Peyer's patch (tissue), 4 donors: Measurements from ENCODE around the gene IFITM2.
A peak's percentile ranks its signal among the peaks of the same experiment; 100 is the strongest.

ENCODE experiments used
- POLR2A ChIP-seq, 2 donors: fragments of 450-650 bp; IDR thresholded peaks; one replicate each; pipeline ENCODE4 v1.5.1; 2017; ENCODE audit warnings: antibody characterized with exemption in 2 of 2, mild to moderate bottlenecking in 2 of 2, moderate library complexity in 2 of 2
- TF ChIP-seq, protein P1 (sequence below), 6 experiments: fragments of 450-650 bp in 4 of 6; fragments of 200-600 bp in 2 of 6; sonication (generic) in 1 of 6; IDR thresholded peaks; one replicate each; pipeline ENCODE4 v1.5.1; 2017 to 2019; ENCODE audit warnings: antibody characterized with exemption in 6 of 6, mild to moderate bottlenecking in 3 of 6, moderate library complexity in 1 of 6

DNA sequence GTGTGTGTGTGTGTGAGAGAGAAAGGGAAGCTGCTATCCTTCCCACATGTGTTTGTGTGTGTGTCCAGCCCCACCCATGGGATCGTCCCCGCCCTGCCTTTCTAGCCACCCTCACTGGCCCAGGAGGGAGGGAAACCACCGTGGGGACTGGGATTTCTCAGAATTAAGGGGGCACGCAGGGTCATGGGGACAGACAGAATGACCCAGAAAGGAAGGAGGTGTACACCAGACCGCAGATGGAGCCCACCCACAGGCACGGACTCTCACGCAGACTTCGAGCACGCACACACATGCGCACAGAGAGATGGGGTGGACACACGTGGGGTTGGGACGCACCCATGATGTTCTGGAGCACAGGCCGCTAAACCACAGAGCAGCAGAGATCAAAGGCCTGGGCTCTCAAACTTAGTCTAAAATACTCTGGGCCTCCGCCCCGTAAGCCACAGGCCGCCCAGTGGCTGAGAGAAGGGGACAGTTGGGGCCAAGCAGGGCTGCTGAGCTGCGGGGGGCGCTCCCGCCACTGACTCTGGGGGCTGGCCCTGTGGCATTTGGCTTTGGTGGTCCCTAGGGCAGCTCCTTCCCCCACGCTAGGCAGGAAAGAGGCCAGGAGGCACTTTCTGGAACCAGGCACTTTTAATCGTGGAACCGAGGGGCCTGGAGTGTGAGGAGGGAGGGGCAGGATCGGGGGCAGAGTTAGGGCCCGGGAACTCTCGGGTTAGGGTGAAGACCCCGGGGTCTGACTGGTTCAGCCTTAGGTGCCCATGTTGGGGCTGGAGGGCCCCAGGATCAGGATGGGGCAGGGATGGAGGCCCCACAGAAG lies 9.8 kb upstream of the IFITM2 start:
- TF ChIP-seq, protein P1, sequence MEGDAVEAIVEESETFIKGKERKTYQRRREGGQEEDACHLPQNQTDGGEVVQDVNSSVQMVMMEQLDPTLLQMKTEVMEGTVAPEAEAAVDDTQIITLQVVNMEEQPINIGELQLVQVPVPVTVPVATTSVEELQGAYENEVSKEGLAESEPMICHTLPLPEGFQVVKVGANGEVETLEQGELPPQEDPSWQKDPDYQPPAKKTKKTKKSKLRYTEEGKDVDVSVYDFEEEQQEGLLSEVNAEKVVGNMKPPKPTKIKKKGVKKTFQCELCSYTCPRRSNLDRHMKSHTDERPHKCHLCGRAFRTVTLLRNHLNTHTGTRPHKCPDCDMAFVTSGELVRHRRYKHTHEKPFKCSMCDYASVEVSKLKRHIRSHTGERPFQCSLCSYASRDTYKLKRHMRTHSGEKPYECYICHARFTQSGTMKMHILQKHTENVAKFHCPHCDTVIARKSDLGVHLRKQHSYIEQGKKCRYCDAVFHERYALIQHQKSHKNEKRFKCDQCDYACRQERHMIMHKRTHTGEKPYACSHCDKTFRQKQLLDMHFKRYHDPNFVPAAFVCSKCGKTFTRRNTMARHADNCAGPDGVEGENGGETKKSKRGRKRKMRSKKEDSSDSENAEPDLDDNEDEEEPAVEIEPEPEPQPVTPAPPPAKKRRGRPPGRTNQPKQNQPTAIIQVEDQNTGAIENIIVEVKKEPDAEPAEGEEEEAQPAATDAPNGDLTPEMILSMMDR (IDR thresholded peaks at IDR 0.05), result peak in 1 of 6 experiments; percentile 2
- no peak for TF ChIP-seq POLR2A (IDR thresholded peaks at IDR 0.05)
